Measurements from ENCODE around the gene PTPRM. TPM values are rescaled to one million over a fixed set of nuclear protein-coding genes. Genes with fewer than 3 reads are reported as not detected.

PTPRM gene
- total RNA-seq, 1 donor from 2014 or later = 131 TPM

DNA sequence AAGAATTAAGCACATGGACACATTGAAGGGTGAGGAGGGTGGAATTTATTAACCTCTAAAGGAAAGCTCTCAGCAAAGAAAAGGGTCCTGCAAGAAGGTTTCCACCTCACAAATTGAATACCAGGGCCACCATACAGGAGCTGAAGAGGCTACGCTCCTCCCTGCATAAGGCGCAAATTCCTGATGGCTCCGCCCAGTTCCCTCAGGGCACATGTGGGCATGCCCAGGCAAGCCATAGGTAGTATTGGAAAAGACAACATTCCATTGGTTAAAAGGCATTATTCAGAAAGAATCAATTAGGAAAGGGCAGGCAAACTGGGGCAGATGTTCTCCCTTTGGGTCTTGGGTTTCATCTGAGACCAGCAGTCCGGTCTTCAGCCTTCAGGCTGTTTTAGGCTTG, 161.2 kb downstream of the PTPRM start:
- H3K27ac Mint-ChIP-seq (ENCODE audit: unreplicated experiment) = peak overlapping the region; percentile 25
- peaks cover 2% of the 10 kb centered on the region for H3K9me3 Mint-ChIP-seq (ENCODE audit: low read depth)
- H3K27me3 Mint-ChIP-seq (ENCODE audit: low read depth) = no peaks in the 10 kb centered on the region
- TF ChIP-seq, protein P1, sequence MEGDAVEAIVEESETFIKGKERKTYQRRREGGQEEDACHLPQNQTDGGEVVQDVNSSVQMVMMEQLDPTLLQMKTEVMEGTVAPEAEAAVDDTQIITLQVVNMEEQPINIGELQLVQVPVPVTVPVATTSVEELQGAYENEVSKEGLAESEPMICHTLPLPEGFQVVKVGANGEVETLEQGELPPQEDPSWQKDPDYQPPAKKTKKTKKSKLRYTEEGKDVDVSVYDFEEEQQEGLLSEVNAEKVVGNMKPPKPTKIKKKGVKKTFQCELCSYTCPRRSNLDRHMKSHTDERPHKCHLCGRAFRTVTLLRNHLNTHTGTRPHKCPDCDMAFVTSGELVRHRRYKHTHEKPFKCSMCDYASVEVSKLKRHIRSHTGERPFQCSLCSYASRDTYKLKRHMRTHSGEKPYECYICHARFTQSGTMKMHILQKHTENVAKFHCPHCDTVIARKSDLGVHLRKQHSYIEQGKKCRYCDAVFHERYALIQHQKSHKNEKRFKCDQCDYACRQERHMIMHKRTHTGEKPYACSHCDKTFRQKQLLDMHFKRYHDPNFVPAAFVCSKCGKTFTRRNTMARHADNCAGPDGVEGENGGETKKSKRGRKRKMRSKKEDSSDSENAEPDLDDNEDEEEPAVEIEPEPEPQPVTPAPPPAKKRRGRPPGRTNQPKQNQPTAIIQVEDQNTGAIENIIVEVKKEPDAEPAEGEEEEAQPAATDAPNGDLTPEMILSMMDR (IDR thresholded peaks at IDR 0.05) = no peak
- peaks cover 28% of the 10 kb centered on the region for H3K4me1 Mint-ChIP-seq (ENCODE audit: low read depth)
- no peak for DNase-seq (ENCODE audit: low spot score)
- H3K36me3 Mint-ChIP-seq (ENCODE audit: low read depth) = no peaks in the 10 kb centered on the region
- no peak overlapping the region for H3K4me3 Mint-ChIP-seq (ENCODE audit: unreplicated experiment)

DNA sequence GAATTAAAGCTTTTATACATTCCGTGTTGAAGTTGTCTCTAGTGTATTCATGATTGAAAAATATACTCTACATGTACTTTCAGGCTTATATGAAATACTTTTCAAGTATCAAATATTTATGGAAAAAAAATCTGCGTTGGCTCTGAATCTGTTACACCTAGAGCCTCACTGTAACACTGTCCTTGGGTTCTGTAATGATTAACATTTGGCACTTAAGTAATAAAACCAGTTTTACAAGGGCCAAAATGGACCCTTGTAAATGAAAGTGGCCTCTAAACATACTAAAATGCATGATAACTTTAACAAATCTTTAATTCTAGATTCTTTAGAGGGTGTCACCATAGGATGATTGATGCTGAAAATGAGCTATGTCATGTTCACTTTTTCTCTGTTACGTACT, 162.8 kb downstream of the PTPRM start:
- peaks cover 22% of the 10 kb centered on the region for H3K4me1 Mint-ChIP-seq (ENCODE audit: low read depth)
- TF ChIP-seq, protein P1 (IDR thresholded peaks at IDR 0.05) = no peak
- DNase-seq (ENCODE audit: low spot score) = no peak
- peaks cover 3% of the 10 kb centered on the region for H3K9me3 Mint-ChIP-seq (ENCODE audit: low read depth)
- H3K4me3 Mint-ChIP-seq (ENCODE audit: unreplicated experiment) = no peak overlapping the region
- no peaks in the 10 kb centered on the region for H3K36me3 Mint-ChIP-seq (ENCODE audit: low read depth)
- no peaks in the 10 kb centered on the region for H3K27me3 Mint-ChIP-seq (ENCODE audit: low read depth)
- H3K27ac Mint-ChIP-seq (ENCODE audit: unreplicated experiment) = no peak overlapping the region

DNA sequence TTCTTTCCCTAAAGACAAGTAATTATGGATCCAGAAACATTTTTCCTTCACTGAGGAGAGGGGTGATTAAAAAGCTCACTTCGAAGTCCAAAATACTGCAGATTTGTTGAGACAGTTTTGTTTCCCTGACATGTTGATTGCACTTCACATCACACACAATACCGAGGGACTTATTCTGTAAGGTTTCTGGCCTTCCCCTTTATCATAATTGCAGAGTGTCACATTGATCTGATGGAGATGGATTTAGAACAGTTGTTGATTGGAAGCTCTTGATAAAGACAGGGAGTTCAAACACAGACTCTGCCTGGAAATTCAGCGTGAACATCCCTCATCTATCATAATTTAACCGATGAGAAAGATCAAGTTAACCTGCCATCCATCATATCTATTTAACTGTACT, 163.6 kb downstream of the PTPRM start:
- H3K9me3 Mint-ChIP-seq (ENCODE audit: low read depth) = peaks cover 3% of the 10 kb centered on the region
- no peaks in the 10 kb centered on the region for H3K27me3 Mint-ChIP-seq (ENCODE audit: low read depth)
- H3K36me3 Mint-ChIP-seq (ENCODE audit: low read depth) = no peaks in the 10 kb centered on the region
- H3K4me3 Mint-ChIP-seq (ENCODE audit: unreplicated experiment) = no peak overlapping the region
- no peak for DNase-seq (ENCODE audit: low spot score)
- H3K27ac Mint-ChIP-seq (ENCODE audit: unreplicated experiment) = no peak overlapping the region
- TF ChIP-seq, protein P1 (IDR thresholded peaks at IDR 0.05) = no peak
- H3K4me1 Mint-ChIP-seq (ENCODE audit: low read depth) = peaks cover 29% of the 10 kb centered on the region

DNA sequence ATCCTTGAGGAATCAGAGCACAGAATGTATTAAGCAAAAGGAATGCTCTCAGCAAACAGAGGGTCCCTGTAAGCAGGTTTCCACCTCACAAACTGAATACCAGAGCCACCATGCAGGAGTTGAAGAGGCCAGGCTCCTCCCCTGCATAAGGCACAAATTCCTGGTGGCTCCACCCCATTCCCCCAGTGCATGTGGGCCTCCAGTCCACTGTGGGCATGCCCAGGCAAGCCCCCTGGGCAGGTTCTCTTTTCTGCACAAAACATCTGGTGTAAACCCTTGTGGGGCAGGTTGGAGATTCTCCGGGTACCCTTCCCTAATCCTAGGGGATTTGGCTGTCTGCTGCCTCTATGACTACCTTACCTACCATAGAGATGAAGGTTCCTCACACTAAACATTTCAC, 166.5 kb downstream of the PTPRM start:
- no peak overlapping the region for H3K27ac Mint-ChIP-seq (ENCODE audit: unreplicated experiment)
- H3K27me3 Mint-ChIP-seq (ENCODE audit: low read depth) = no peaks in the 10 kb centered on the region
- no peak for DNase-seq (ENCODE audit: low spot score)
- no peaks in the 10 kb centered on the region for H3K36me3 Mint-ChIP-seq (ENCODE audit: low read depth)
- H3K4me3 Mint-ChIP-seq (ENCODE audit: unreplicated experiment) = no peak overlapping the region
- TF ChIP-seq, protein P1 (IDR thresholded peaks at IDR 0.05) = no peak
- H3K4me1 Mint-ChIP-seq (ENCODE audit: low read depth) = peaks cover 25% of the 10 kb centered on the region
- H3K9me3 Mint-ChIP-seq (ENCODE audit: low read depth) = peaks cover 3% of the 10 kb centered on the region

DNA sequence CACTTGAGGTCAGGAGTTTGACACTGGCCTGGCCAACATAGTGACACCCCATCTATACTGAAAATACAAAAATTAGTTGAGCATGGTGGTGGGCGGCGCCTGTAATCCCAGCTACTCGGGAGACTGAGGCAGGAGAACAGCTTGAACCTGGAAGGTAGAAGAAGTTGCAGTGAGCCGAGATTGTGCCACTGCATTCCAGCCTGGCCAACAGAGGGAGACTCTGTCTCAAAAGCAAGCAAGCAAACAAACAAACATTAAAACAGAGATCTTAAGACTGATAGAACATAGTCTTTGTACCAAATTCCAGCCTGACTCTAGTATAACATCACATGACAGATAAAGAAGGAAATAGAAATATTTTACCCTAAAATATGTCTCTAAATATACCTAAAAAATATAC, 168.1 kb downstream of the PTPRM start:
- TF ChIP-seq, protein P1 (IDR thresholded peaks at IDR 0.05) = peak; percentile 69
- Mint-ChIP-seq H3K4me1 (ENCODE audit: low read depth) (peaks cover 29% of the 10 kb centered on the region), H3K36me3 (ENCODE audit: low read depth) (no peaks in the 10 kb centered on the region), H3K9me3 (ENCODE audit: low read depth) (peaks cover 3% of the 10 kb centered on the region), H3K27ac (ENCODE audit: unreplicated experiment) (no peak overlapping the region), H3K27me3 (ENCODE audit: low read depth) (no peaks in the 10 kb centered on the region), H3K4me3 (ENCODE audit: unreplicated experiment) (no peak overlapping the region)
- no peak for DNase-seq (ENCODE audit: low spot score)
